B cell (primary cell): ENCODE data around the gene FMOD.

ENCODE experiments used
- CTCF ChIP-seq: fragments of 200-600 bp; IDR thresholded peaks from one replicate; pipeline ENCODE4 v1.8.0; 2022; ENCODE audit warnings: antibody characterized with exemption, mild to moderate bottlenecking
- EZH2 ChIP-seq: IDR thresholded peaks from 2 replicates; pipeline ENCODE4 v1.6.1; 2012; ENCODE audit warnings: borderline replicate concordance, low read depth, mild to moderate bottlenecking, moderate library complexity, low read length; ENCODE audit not compliant: insufficient read depth, poor library complexity, severe bottlenecking

DNA sequence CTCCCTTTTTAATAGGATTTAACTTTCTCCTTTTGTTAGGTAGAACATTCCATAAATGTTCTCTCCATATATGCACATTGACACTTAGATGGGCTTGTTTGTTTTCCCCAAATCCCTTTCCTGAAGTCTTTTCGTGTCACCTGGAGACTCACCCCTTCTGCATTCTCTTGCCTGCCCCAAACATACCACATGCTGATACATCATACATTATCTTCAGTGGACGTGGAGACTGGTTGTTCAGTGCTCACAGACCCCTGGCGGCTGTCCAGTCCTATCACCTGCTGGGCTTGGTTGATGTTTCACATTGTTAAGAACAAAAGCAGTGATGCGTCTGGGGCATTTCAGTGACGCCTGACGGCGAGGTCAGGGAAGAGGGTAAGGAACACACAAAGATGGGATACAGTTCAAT, 22.2 kb downstream of the FMOD start:
- TF ChIP-seq CTCF, result no peak
- no peak for TF ChIP-seq EZH2
